Sigmoid colon (tissue), 7 donors: Measurements from ENCODE around the gene SLC25A17. TPM values are rescaled to one million over a fixed set of nuclear protein-coding genes. Genes with fewer than 3 reads are reported as not detected.

ENCODE experiments used
- DNase-seq: peaks from one replicate; pipeline ENCODE4 v3.0.0-alpha.2; 2019
- H3K27ac ChIP-seq, 4 donors: fragments of 200-600 bp; sonication (generic); one replicate each; pipeline ENCODE4 v1.5.1; 2016 to 2019; ENCODE audit warnings: mild to moderate bottlenecking in 1 of 4
- H3K27me3 ChIP-seq, 3 donors: fragments of 200-600 bp; sonication (generic); one replicate each; pipeline ENCODE4 v1.5.1; 2019; ENCODE audit warnings: mild to moderate bottlenecking in 1 of 3
- H3K36me3 ChIP-seq, 4 donors: fragments of 200-600 bp; sonication (generic); one replicate each; pipeline ENCODE4 v1.5.1; 2016 to 2019
- H3K4me1 ChIP-seq, 4 donors: fragments of 200-600 bp; sonication (generic); one replicate each; pipeline ENCODE4 v1.5.1; 2017 to 2019
- H3K4me3 ChIP-seq, 4 donors: fragments of 200-600 bp; sonication (generic); one replicate each; pipeline ENCODE4 v1.5.1; 2017 to 2019; ENCODE audit warnings: mild to moderate bottlenecking in 2 of 4, moderate library complexity in 1 of 4
- H3K9me3 ChIP-seq, 4 donors: fragments of 200-600 bp in 3 of 4; sonication (generic) in 3 of 4; one replicate each; pipeline versions ENCODE4 v1.5.1 to v1.6.1; 2013 to 2019
- EP300 ChIP-seq, 4 donors: sonication (generic); formaldehyde crosslinking; IDR thresholded peaks; one replicate each; pipeline ENCODE4 v1.6.1; 2017; ENCODE audit warnings: antibody characterized with exemption in 4 of 4
- POLR2A ChIP-seq, 2 donors: fragments of 450-650 bp; IDR thresholded peaks; one replicate each; pipeline ENCODE4 v1.6.1; 2016; ENCODE audit warnings: antibody characterized with exemption in 2 of 2, mild to moderate bottlenecking in 2 of 2, moderate library complexity in 2 of 2
- POLR2AphosphoS5 ChIP-seq, 4 donors: sonication (generic); formaldehyde crosslinking; IDR thresholded peaks; one replicate each; pipeline ENCODE4 v1.6.1; 2017; ENCODE audit warnings: antibody characterized with exemption in 4 of 4
- WGBS, 2 donors: extraction: QIAGEN DNeasy Blood & Tissue Kit; methylation state at CpG; one replicate each; pipeline ENCODE4 v1.1.7; 2013; 5-methylcytosine and 5-hydroxymethylcytosine counted together
- intact Hi-C: fragments of 100-400 bp; cut with DNase I; formaldehyde crosslinking; loops from one replicate; pipeline ENCODE4 v1.15.1; 2023
- polyA plus RNA-seq, 3 donors: library from polyadenylated mRNA; stranded (reverse); fragments of 200-250 nt; gene quantifications; one replicate each; pipeline ENCODE4 v1.2.3, GENCODE V29; 2013
- total RNA-seq, 4 donors: library from RNA; depleted of rRNA; stranded (reverse); fragments of >200 nt; gene quantifications; one replicate each; pipeline ENCODE4 v1.1.0, GENCODE V29; 2016
- TF ChIP-seq, protein P1 (sequence below), 4 experiments: fragments of 450-650 bp in 3 of 4; fragments of 200-600 bp in 1 of 4; IDR thresholded peaks; one replicate each; pipeline ENCODE4 v1.5.1; 2016 to 2019; ENCODE audit warnings: antibody characterized with exemption in 4 of 4, mild to moderate bottlenecking in 3 of 4, moderate library complexity in 2 of 4
- donor health status: healthy with polysubstance abuse.
- donor health status: Bipolar disorder and iron deficiency.
- donor health status: healthy.

Gene SLC25A17
- total and polyA plus RNA-seq, 7 donors = 6.2 to 14.7 (median 10.7) TPM

DNA sequence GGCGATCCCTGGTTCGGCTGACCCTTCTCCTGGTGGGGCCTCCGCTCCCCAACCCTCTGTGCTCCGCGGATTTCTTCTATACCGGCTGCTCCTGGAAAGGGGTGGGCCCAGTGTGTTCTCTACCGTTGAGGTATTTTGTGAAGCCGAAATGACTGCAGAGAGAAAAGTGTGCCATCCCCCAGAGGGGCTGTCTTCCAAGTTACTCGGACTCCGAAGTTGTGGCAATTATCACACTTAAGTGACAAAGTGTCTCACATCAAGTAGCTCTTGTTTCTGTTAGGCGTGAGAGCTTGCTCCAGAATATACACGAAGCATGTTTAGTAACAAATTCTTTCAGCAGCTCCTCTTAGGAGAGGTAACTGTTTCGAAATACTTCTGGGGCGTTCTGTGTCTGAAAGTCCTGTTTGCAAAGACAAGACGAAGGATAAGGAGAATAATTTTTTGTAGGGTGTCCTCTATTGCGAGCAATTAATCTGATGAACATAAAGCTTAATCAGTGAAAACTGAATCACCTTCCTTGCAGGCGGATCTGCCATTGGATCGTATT lies 38.2 kb upstream of the SLC25A17 start:
- TF ChIP-seq POLR2AphosphoS5 (IDR thresholded peaks at IDR 0.05) = no peak
- TF ChIP-seq POLR2A (IDR thresholded peaks at IDR 0.05) = no peak
- TF ChIP-seq EP300 (IDR thresholded peaks at IDR 0.05) = no peak
- TF ChIP-seq, protein P1, sequence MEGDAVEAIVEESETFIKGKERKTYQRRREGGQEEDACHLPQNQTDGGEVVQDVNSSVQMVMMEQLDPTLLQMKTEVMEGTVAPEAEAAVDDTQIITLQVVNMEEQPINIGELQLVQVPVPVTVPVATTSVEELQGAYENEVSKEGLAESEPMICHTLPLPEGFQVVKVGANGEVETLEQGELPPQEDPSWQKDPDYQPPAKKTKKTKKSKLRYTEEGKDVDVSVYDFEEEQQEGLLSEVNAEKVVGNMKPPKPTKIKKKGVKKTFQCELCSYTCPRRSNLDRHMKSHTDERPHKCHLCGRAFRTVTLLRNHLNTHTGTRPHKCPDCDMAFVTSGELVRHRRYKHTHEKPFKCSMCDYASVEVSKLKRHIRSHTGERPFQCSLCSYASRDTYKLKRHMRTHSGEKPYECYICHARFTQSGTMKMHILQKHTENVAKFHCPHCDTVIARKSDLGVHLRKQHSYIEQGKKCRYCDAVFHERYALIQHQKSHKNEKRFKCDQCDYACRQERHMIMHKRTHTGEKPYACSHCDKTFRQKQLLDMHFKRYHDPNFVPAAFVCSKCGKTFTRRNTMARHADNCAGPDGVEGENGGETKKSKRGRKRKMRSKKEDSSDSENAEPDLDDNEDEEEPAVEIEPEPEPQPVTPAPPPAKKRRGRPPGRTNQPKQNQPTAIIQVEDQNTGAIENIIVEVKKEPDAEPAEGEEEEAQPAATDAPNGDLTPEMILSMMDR (IDR thresholded peaks at IDR 0.05) = no peak
- 2 to 5% methylated on average over 18 of the region's 18 CpGs for WGBS, 2 donors
- H3K9me3 ChIP-seq = no peaks in the 10 kb centered on the region
- intact Hi-C loops = loop anchor here (2.0 to 10.0 kb wide), 3 partner anchors 40 to 767 kb away; partner anchors contain the start of genes DESI1, RBX1, SLC25A17 and XRCC6
- H3K36me3 ChIP-seq = peaks cover 0 to 17% (median 0%) of the 10 kb centered on the region in 4 donors
- peak overlapping the region; percentile 78 to 96 (median 84) for H3K4me3 ChIP-seq
- H3K27ac ChIP-seq = peak overlapping the region; percentile 93 to 99 (median 96)
- H3K4me1 ChIP-seq = peaks cover 0 to 47% (median 46%) of the 10 kb centered on the region in 4 donors
- no peaks in the 10 kb centered on the region for H3K27me3 ChIP-seq
- DNase-seq = no peak

GRCh38 chr22:40856513-40857308 lies 37.6 kb upstream of the SLC25A17 start, which contains the start of the genes ST13 and XPNPEP3:
Gene ST13 (minus strand): TSS chr22:40856639. CDS start chr22:40856540, 99 bp downstream.
Gene XPNPEP3 (plus strand): TSS chr22:40857148. CDS start chr22:40857182, 34 bp downstream.
- H3K9me3 ChIP-seq = no peaks in the 10 kb centered on the region
- peak; percentile 99 for DNase-seq
- peaks cover 0 to 53% (median 53%) of the 10 kb centered on the region in 4 donors for H3K4me1 ChIP-seq
- H3K36me3 ChIP-seq = peaks cover 0 to 10% (median 0%) of the 10 kb centered on the region in 4 donors
- intact Hi-C loops = loop anchor here (2.0 to 10.0 kb wide), 3 partner anchors 39 to 768 kb away; partner anchors contain the start of genes DESI1, RBX1, SLC25A17 and XRCC6
- 0% methylated on average over 63 of the region's 63 CpGs for WGBS, 2 donors
- no peaks in the 10 kb centered on the region for H3K27me3 ChIP-seq
- peak within 1 kb of the TSS; percentile 78 to 96 (median 84) for H3K4me3 ChIP-seq
- H3K27ac ChIP-seq = peak within 1 kb of the TSS; percentile 93 to 99 (median 96)
- TF ChIP-seq, protein P1 (IDR thresholded peaks at IDR 0.05) = no peak
- TF ChIP-seq POLR2AphosphoS5 (IDR thresholded peaks at IDR 0.05) (peak; percentile 78 to 96 (median 91)), EP300 (IDR thresholded peaks at IDR 0.05) (peak in 1 of 4 donors; percentile 78), POLR2A (IDR thresholded peaks at IDR 0.05) (peak; percentile 69 to 74)

DNA sequence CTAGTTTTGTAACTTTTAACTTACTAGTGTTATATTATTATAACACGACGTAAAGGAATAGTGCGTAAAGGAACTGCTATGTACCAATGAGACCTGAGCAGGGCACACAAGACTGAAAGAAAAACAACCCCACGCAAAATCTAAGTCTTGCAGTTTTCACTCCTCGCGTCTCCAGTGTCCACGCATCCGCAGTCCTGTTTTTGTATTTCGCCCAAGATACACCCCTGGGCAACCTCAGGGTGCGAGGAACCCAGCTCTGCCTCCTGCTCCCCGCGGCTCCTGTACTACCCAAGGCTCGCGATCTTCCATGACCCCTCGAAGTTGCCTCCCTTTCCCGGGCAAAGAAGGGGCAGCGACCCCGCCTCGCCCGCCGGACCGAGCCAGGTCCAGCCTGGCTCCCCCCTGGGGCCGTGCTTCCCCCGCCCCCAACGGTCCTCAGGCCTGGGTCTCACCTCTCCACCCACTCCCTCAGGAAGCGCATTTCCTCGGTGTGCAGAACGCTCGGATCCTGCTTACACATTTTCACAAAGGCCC lies 36.9 kb upstream of the SLC25A17 start:
- Histone ChIP-seq H3K36me3 (peaks cover 0 to 3% (median 0%) of the 10 kb centered on the region in 4 donors), H3K27ac (peak overlapping the region; percentile 93 to 99 (median 96)), H3K27me3 (no peaks in the 10 kb centered on the region), H3K9me3 (no peaks in the 10 kb centered on the region), H3K4me3 (peak overlapping the region; percentile 78 to 96 (median 84)), H3K4me1 (peaks cover 0 to 54% (median 53%) of the 10 kb centered on the region in 4 donors)
- DNase-seq = peak; percentile 69
- WGBS, 2 donors = 0 to 1% methylated on average over 29 of the region's 29 CpGs
- TF ChIP-seq, protein P1 (IDR thresholded peaks at IDR 0.05) = no peak
- no peak for TF ChIP-seq POLR2A (IDR thresholded peaks at IDR 0.05)
- TF ChIP-seq POLR2AphosphoS5 (IDR thresholded peaks at IDR 0.05) = no peak
- TF ChIP-seq EP300 (IDR thresholded peaks at IDR 0.05) = no peak
- intact Hi-C loops = loop anchor here (2.0 to 10.0 kb wide), 3 partner anchors 39 to 769 kb away; partner anchors contain the start of genes DESI1, RBX1, SLC25A17 and XRCC6

DNA sequence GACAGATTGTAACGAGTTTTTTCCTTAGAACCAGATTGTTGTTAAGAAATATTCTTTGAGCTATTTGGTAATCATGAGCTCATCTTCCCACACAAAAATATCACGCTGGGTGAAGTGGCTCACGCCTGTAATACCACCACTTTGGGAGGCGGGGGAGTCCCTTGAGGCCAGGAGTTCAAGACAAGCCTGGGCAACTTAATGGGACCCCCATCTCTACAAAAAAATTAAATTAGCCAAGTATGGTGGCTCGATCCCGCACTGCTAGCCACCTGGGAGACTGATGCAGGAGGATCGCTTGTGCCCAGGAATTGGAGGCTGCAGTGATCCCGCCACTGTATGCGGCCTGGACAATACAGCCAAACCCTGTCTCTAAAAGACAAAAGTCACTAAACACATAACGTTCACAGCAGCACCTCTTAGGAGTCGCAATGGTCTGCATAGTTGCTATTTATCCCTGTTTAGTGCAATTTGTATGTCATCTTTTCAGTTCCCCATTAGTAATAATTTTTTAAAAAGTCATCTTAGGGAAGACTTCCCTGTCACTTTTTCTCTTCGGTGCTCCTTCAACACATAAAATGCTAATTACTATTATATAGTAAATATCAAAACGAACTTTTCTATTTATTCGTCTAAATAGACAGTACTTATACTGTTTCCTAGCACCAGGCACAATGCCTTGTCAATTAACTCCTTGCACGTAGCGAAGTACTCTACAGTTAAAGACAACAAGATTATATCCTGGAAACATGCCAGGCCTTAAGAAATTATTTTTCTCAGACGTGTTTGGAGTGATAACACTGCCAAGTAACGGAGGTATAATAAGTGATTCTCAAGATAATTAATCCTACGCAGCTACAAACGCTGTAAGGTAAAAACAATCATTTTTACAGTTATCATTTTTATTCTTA lies 36.2 kb upstream of the SLC25A17 start:
- Histone ChIP-seq H3K27me3 (no peaks in the 10 kb centered on the region), H3K4me3 (peak overlapping the region; percentile 78 to 96 (median 84)), H3K27ac (peak overlapping the region; percentile 93 to 99 (median 96)), H3K36me3 (peaks cover 0 to 2% (median 0%) of the 10 kb centered on the region in 4 donors), H3K4me1 (peaks cover 0 to 54% (median 53%) of the 10 kb centered on the region in 4 donors), H3K9me3 (no peaks in the 10 kb centered on the region)
- intact Hi-C loops = loop anchor here (5.0 to 10.0 kb wide), 2 partner anchors 38 to 769 kb away; partner anchors contain the start of genes DESI1, SLC25A17 and XRCC6
- TF ChIP-seq EP300 (IDR thresholded peaks at IDR 0.05) = no peak
- no peak for TF ChIP-seq POLR2A (IDR thresholded peaks at IDR 0.05)
- TF ChIP-seq, protein P1 (IDR thresholded peaks at IDR 0.05) = no peak
- TF ChIP-seq POLR2AphosphoS5 (IDR thresholded peaks at IDR 0.05) = no peak
- WGBS, 2 donors = 34 to 37% methylated on average over 20 of the region's 20 CpGs
- DNase-seq = no peak
